Measurements from ENCODE around the gene CNBD2.
"Not testable (repeated sequence)": the region's sequence is repeated elsewhere in the genome, so short reads cannot be mapped to it uniquely, and the experiment has no call there.

Gene CNBD2

GRCh38 chr20:36043892-36044515, 75.6 kb downstream of the CNBD2 start:
- TF ChIP-seq CTCF (IDR thresholded peaks at IDR 0.05) (no peak), ZFX (IDR thresholded peaks at IDR 0.05; ENCODE audit: borderline replicate concordance) (no peak)

GRCh38 chr20:36045373-36045714, 77.0 kb downstream of the CNBD2 start:
- no peak for TF ChIP-seq ZFX (IDR thresholded peaks at IDR 0.05; ENCODE audit: borderline replicate concordance)
- 0 out of 2 replicates have a peak overlapping the region, but pooled peaks have one; percentile 22 for H3K27ac ChIP-seq

More at GRCh38 chr20:36043892-36044515, 75.6 kb downstream of the CNBD2 start:
- H3K27ac ChIP-seq = no peak overlapping the region

GRCh38 chr20:36046073-36046798, 77.8 kb downstream of the CNBD2 start:
- H3K27ac ChIP-seq = not testable (repeated sequence)

- not testable (repeated sequence) for H3K27ac ChIP-seq
Measured at GRCh38 chr20:36049408-36049807, 81.0 kb downstream of the CNBD2 start.

- peak overlapping the region; percentile 86 for H3K27ac ChIP-seq
- no peak for TF ChIP-seq CTCF (IDR thresholded peaks at IDR 0.05)
- TF ChIP-seq ZFX (IDR thresholded peaks at IDR 0.05; ENCODE audit: borderline replicate concordance) = no peak
Measured at GRCh38 chr20:36050436-36051317, 82.3 kb downstream of the CNBD2 start.

- peak overlapping the region; percentile 86 for H3K27ac ChIP-seq
- TF ChIP-seq CTCF (IDR thresholded peaks at IDR 0.05) = no peak
- TF ChIP-seq ZFX (IDR thresholded peaks at IDR 0.05; ENCODE audit: borderline replicate concordance) = no peak
Measured at GRCh38 chr20:36051318-36052116, 83.1 kb downstream of the CNBD2 start.

GRCh38 chr20:36052117-36052513, 83.7 kb downstream of the CNBD2 start:
- no peak for TF ChIP-seq ZFX (IDR thresholded peaks at IDR 0.05; ENCODE audit: borderline replicate concordance)
- no peak for TF ChIP-seq CTCF (IDR thresholded peaks at IDR 0.05)
- H3K27ac ChIP-seq = no peak overlapping the region

- not testable (repeated sequence) for H3K27ac ChIP-seq
Measured at GRCh38 chr20:36053863-36054518, 85.6 kb downstream of the CNBD2 start.
